ENCODE measurements around the gene TOB1.
A peak's percentile ranks its signal among the peaks of the same experiment; 100 is the strongest.

The TOB1 gene

DNA sequence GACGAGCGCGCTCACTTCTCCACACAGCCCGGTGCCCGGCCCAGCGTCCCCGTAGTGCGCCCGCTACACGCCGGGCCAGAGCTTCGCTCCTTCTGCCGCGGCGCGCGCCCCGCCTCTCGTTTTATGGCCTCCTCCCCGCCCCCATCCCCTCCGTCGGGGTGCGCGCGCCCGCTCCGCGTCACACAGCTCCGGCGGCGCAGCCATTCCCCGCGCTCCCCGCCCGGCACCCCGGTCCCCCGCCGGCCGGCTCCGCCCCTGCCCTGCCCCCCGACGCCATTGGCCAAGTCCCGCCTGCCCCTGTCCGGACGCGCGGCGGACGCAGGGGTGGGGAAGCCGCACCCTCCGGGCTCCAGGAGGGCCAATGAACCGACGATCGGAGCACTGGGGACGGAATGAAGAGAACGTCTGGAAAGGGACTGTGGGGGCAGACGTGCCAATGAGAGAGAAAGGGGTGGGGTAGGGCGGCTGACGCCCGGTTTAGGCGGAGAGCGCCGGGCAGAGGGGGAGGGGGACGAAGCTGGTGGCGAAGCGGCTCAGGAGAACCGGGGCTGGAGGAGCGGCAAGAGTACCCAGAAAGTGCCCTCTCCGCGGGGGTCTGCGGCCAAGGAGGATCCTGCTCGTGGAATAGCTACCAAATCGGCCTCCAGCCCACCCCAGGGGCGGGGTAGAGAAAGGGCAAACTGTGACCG lies at the start of gene TOB1:
Gene TOB1, minus strand, starts transcription at position 94 of the 689 bp plus-strand sequence. CDS start 2,337 bp downstream, outside the sequence.
- peak; percentile 91 for DNase-seq (ENCODE audit: low read depth, low spot score)

GRCh38 chr17:50914505-50915063 lies 48.4 kb upstream of the TOB1 start:
- DNase-seq (ENCODE audit: low read depth, low spot score), result no peak

DNA sequence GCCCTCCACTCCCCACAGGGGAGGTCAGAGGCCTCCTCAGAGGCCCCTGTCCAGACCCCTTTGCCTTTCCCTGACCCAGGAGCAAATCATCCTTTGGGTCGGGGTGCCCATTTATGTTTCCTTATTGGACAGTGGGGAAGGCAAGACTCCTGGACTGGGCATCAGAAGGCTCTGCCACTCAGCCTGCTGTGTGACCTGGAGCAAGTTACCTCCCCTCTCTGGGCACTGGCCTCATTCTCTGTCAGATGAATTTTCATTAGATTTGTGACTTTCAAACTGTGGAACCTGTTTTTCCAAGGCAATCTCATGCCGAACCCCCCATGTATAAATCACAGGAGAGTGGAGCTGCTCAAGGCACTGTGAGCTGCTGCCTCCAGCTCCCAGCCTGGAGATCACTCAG lies 47.0 kb upstream of the TOB1 start:
- DNase-seq (ENCODE audit: low read depth, low spot score), result no peak

DNA sequence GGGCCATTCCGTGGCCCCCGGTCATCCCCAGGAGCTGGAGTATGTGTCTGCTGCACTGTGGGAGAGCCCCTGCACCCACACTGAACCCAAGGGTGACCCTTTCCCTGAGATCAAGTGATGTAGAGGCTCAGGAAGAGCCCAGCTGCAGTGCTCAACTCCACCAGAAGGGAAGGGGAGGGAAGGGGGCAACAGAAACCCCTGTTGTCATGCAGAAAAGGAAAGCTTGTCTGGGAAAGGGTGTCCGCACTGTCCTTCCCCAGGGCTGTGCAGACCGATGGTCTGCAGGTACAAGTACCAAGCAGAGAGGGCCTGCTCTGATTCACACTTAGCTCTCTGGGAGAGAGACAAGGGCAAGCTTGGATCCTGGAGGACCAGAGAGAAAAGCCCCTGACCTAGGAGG lies 45.7 kb upstream of the TOB1 start:
- DNase-seq (ENCODE audit: low read depth, low spot score), result no peak

DNA sequence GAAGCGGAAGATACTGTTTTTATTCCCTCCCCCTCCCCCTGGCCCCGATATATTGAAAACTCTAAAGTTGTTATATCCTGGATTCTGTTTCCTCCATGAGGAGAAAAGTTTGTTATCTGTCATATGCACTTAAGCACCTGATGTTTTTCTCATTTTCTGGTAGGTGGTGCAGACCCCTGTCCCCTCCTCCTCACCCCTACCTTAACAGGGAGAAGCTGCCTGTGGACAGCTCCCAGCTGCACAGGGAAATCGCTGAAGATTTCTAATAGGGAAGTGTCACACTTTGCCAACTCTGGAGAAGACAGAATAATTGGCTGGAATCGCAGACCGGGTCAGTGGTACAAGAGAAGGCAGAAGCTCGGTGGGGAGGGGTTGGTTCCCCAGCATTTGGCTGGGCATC lies 45.3 kb upstream of the TOB1 start:
- no peak for DNase-seq (ENCODE audit: low read depth, low spot score)

GRCh38 chr17:50909765-50910605 lies 43.8 kb upstream of the TOB1 start:
- DNase-seq (ENCODE audit: low read depth, low spot score), result no peak

DNA sequence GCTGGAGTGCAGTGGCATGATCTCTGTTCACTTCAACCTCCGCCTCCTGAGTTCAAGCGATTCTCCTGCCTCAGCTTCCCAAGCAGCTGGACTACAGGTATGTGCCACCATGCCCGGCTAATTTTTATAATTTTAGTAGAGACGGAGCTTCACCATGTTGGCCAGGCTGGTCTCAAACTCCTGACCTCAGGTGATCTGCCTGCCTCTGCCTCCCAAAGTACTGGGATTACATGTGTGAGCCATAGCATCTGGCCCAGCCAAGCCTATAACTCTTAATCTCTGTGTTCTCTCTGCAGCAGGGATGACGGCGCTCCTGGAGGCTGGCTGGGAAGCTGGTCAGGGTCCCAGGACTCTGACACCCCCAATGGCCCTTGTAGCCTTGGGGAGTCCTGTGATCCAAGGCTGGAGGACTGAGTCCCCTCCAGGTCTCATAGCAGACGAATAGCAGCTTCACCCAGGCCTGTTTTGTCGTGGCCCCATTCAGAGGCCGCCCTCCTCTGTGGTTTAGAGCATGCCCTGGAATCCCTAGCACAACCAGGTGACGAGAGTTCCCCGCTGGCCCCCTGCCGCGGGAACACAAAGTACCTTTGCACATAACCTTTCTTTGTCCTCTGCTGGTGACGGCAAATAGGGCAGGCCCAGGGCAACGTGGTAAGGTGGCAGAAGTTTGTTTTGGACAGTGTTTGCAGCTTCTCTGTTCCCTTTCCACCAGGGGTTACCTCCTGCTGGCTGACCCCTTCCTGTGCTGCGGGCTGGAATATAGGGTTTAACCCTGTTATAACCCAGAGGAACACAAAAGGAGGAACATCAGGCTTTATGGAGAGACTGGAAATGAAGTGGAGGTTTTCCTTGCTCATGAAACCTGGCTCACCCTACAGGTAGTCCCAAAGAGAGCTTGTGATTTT lies 43.0 kb upstream of the TOB1 start:
- no peak for DNase-seq (ENCODE audit: low read depth, low spot score)

GRCh38 chr17:50908140-50908859 lies 42.1 kb upstream of the TOB1 start:
- DNase-seq (ENCODE audit: low read depth, low spot score), result no peak

- no peak for DNase-seq (ENCODE audit: low read depth, low spot score)
Measured at GRCh38 chr17:50906443-50906842, 40.3 kb upstream of the TOB1 start.

- DNase-seq (ENCODE audit: low read depth, low spot score), result no peak
Measured at GRCh38 chr17:50905460-50905803, 39.3 kb upstream of the TOB1 start.

DNA sequence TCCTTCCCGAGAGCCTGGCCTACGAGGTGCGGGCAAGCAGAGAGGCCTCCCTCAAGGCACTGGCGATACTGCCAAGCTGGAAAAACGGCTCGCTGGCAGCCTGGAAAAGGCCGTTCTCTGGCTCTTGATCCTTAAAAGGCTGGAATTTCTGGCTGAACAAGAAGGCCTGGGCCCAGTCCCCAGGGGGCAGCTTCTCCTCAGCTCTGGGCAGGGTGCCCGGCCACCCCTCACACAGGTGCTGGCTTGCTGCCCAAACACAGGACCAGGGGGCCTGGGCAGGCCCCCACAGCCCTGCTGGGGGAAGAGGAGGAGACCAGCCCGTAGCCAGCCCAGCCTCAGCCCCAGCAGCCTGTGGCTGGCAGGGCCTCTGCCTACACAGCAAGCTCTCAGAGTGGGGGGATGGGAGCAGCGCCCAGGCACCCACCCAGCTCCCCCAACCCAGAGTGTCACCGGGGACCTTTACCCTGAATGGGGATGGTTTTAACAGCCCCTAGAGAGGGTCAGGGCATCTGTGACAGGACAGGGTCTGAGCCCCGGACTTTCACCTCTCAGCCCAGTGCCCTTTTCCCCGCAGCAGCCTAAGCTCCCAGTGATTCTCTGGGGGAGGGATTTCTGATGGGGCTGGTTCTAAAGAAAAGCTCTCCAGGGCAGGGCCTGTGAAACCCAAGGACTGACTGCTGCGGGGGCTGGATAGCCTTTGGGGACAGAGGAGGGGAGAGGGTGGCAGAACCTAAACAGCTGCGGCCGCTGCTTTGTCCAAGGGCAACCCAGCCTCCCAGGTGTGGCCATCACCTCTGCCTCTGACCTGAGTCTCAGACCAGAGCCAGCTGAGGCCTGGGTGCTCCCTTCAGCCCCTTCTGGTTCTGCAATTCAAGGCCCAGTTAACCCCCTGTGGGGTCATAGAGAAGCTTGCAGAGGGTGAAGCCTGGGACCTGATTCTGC lies 38.6 kb upstream of the TOB1 start:
- no peak for DNase-seq (ENCODE audit: low read depth, low spot score)

GRCh38 chr17:50903604-50904517 lies 37.7 kb upstream of the TOB1 start:
- no peak for DNase-seq (ENCODE audit: low read depth, low spot score)

GRCh38 chr17:50902372-50903353 lies 36.5 kb upstream of the TOB1 start:
- DNase-seq (ENCODE audit: low read depth, low spot score), result no peak

GRCh38 chr17:50900383-50900892 lies 34.3 kb upstream of the TOB1 start:
- DNase-seq (ENCODE audit: low read depth, low spot score), result no peak

- DNase-seq (ENCODE audit: low read depth, low spot score), result no peak
Measured at GRCh38 chr17:50899559-50900319, 33.6 kb upstream of the TOB1 start.

DNA sequence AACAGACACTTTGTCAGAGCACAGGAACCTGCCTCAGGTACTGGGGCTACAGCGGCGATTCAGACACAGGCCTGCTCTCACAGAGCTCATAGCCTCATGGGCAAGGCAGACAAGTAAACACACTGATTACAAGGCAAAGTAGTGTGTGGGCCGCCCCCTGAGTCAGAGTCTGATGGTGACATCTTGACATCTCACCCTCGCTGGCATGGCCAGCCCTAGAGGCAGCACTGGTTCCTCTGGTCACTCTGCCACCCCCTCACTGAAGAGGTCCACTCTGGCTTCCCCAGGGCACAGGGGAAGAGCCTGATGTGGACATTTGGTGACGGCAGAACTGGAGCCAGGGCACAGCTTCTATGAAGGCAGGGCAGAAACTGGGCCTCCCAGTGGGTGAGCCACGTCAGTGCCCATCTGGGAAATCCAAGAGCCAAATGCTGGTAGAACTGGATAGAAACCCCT lies 32.9 kb upstream of the TOB1 start:
- DNase-seq (ENCODE audit: low read depth, low spot score), result no peak

Data from activated naive CD8-positive, alpha-beta T cell treated with anti-CD3 and anti-CD28 coated beads, Interleukin-2, amount 50 U/mL, for 16 hours (primary cell).